ENCODE data around the gene UBA52. TPM values are rescaled to one million over a fixed set of nuclear protein-coding genes. Genes with fewer than 3 reads are reported as not detected.

Gene UBA52
- total RNA-seq, 1 donor from 2014 or later, result 513 TPM

- peak; percentile 50 for DNase-seq (ENCODE audit: low spot score)
These were observed 20.0 kb upstream of the UBA52 start for GRCh38 chr19:18551631-18552030.

- DNase-seq (ENCODE audit: low spot score), result peak; percentile 99
These were observed 14.1 kb upstream of the UBA52 start, which contains the start of gene KXD1 for GRCh38 chr19:18557411-18558201. KXD1 (plus strand) TSS chr19:18557870; CDS start chr19:18562057, 4,187 bp downstream.

- no peak for DNase-seq (ENCODE audit: low spot score)
These were observed 13.5 kb upstream of the UBA52 start for GRCh38 chr19:18558202-18558555.

GRCh38 chr19:18558604-18559003 lies 13.1 kb upstream of the UBA52 start:
- no peak for DNase-seq (ENCODE audit: low spot score)

GRCh38 chr19:18559685-18560084 lies 12.0 kb upstream of the UBA52 start:
- DNase-seq (ENCODE audit: low spot score), result no peak

GRCh38 chr19:18562086-18562485 lies 9.6 kb upstream of the UBA52 start:
- DNase-seq (ENCODE audit: low spot score), result peak; percentile 86

GRCh38 chr19:18566953-18567352 lies 4.7 kb upstream of the UBA52 start:
- no peak for DNase-seq (ENCODE audit: low spot score)

GRCh38 chr19:18568367-18568766 lies 3.3 kb upstream of the UBA52 start:
- no peak for DNase-seq (ENCODE audit: low spot score)

- DNase-seq (ENCODE audit: low spot score), result no peak
These were observed 3.1 kb downstream of the UBA52 start for GRCh38 chr19:18574691-18575291.

- DNase-seq (ENCODE audit: low spot score), result no peak
These were observed 4.7 kb downstream of the UBA52 start for GRCh38 chr19:18576383-18576782.

GRCh38 chr19:18577365-18577914 lies 5.8 kb downstream of the UBA52 start:
- DNase-seq (ENCODE audit: low spot score), result no peak

GRCh38 chr19:18580311-18580710 lies 8.7 kb downstream of the UBA52 start:
- DNase-seq (ENCODE audit: low spot score), result no peak

- DNase-seq (ENCODE audit: low spot score), result no peak
These were observed 14.6 kb downstream of the UBA52 start for GRCh38 chr19:18586306-18586705.

- DNase-seq (ENCODE audit: low spot score), result no peak
These were observed 15.9 kb downstream of the UBA52 start for GRCh38 chr19:18587561-18587960.

GRCh38 chr19:18587962-18588610 lies 16.4 kb downstream of the UBA52 start:
- no peak for DNase-seq (ENCODE audit: low spot score)

GRCh38 chr19:18588611-18589379 lies 17.1 kb downstream of the UBA52 start, which contains the start of gene REX1BD:
REX1BD (plus strand) TSS chr19:18588798; CDS start chr19:18588802, 4 bp downstream.
- peak; percentile 87 for DNase-seq (ENCODE audit: low spot score)

- DNase-seq (ENCODE audit: low spot score), result peak; percentile 70
These were observed 18.0 kb downstream of the UBA52 start for GRCh38 chr19:18589380-18590272.

- DNase-seq (ENCODE audit: low spot score), result peak; percentile 82
These were observed 18.9 kb downstream of the UBA52 start for GRCh38 chr19:18590273-18591272.

GRCh38 chr19:18591735-18592385 lies 20.2 kb downstream of the UBA52 start:
- DNase-seq (ENCODE audit: low spot score), result no peak

Measured in umbilical cord (tissue), 2 donors.